SK-MEL-5 (cell line): ENCODE data around the gene GFOD2. TPM values are rescaled to one million over a fixed set of nuclear protein-coding genes. Genes with fewer than 3 reads are reported as not detected.

Experiments
- DNase-seq: peaks from one replicate; pipeline ENCODE4 v3.0.0-alpha.2; 2016; ENCODE audit warnings: low read depth, low spot score
- in situ Hi-C: cut with HindIII; loops from 2 replicates; pipeline ENCODE4 v1.10.0; 2016; ENCODE audit warnings: low sequenced_read_pairs, high pct_unique_total_duplicates, low pct_unique_long_range_greater_than_20kb
- total RNA-seq: library from RNA; depleted of rRNA; stranded (reverse); fragments of >200 nt; shearing (Covaris generic); gene quantifications from 2 replicates; pipeline ENCODE4 v1.2.3, GENCODE V29; 2014

GFOD2 gene
- total RNA-seq, 1 experiment from 2014 or later = 10.5 TPM

DNA sequence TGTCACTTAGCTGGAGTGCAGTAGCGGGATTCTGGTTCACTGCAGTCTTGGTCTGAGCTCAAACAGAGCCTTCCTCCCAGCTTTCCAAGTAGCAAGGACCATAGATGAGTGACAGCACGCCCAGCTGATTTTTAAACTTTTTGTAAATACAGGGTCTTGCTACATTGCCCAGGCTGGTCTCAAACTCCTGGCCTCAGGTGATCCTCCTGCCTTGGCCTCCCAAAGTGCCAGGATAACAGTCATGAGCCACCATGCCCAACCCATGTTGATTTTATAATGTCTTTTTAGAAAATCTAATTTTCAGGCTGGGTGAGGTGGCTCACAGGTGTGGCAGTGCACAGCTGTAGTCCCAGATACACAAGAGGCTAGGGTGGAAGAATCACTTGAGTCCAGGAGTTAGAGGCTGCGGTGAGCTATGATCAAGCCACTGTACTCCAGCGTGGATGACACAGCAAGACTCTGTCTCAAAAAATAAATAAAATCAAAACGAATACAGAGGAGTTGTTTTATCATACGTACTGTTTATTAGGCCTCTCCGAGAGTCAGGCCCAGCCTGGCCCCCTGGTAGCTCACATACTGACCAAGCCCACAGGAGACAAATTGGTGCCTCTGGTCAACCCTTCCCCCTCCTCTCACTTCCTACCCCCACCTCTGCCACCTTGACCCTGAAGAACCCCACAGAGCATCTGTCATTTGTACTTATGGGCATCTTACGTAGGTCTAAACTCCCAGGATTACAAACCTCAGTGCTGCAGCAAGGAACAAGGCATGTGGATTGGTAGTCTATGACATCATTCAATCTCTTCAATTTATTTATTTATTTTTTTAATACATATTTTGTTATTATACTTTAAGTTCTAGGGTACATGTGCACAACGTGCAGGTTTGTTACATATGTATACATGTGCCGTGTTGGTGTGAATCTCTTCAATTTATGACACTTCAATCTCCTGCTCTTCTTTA lies 38.9 kb downstream of the GFOD2 start:
- no peak for DNase-seq
- in situ Hi-C loops = no loop called here

DNA sequence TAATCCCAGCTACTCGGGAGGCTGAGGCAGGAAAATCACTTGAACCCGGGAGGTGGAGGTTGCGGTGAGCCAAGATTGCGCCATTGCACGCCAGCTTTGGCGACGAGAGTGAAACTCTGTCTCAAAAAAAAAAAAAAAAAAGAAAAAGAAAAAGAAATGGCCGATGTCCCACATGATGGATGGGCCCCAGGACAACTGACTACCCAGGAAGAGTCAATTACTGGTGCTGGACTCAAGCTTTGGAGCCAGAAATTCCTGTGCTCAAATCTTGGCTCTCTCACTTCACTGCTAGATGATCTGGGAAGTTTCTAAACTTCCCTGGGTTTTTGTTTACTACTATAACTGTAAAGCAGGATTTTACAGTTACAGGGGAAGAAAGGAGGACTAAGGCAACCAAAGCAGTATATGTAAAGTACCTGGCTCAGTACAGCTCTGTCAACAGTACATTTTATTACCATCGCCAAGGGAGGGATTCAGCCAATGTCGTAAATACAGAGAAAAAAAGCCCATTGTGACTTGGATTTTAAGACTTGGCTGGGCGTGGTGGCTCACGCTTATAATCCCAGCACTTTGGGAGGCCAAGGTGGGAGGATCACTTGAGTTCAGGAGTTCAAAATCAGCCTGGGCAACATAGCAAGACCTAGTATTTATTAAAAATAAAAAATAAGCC lies 40.6 kb downstream of the GFOD2 start:
- DNase-seq = no peak
- in situ Hi-C loops = no loop called here

DNA sequence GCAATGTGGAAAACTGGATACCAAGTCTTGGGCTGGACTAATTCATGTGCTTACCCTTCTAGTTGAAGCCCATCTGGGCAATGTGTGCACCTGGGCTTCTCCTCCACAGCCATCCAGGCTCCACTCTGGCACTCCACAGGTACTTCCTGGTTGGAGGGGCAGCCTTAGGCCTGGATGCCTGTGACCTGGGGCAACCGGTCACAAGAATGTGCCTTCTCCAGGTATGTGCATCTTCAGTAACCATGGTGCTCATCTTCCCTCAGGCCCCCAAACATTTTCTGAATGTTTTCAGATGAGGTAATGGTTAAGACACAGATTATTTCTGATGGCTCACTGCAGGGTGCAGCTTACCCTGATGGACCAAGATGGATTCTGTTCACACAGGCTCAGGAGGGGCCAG lies 41.4 kb downstream of the GFOD2 start:
- in situ Hi-C loops = no loop called here
- DNase-seq = no peak

DNA sequence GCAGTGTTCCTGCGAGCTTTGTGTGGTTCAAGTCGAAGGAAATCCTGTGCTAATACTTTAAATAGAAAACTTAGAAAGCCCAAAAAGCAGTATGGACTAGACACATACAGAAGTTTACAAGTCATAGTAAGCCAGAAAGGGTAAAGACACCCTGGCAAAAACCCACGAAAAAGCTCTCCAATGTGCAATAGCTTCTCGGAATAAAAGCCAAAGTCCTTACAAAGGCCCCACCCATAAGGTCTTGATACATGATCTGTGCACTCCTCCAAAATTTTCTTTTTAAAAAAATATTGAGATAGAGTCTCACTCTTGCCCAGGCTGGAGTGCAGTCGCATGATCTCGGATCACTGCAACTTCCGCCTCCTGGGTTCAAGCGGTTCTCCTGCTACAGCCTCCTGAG lies 42.2 kb downstream of the GFOD2 start:
- in situ Hi-C loops = no loop called here

DNA sequence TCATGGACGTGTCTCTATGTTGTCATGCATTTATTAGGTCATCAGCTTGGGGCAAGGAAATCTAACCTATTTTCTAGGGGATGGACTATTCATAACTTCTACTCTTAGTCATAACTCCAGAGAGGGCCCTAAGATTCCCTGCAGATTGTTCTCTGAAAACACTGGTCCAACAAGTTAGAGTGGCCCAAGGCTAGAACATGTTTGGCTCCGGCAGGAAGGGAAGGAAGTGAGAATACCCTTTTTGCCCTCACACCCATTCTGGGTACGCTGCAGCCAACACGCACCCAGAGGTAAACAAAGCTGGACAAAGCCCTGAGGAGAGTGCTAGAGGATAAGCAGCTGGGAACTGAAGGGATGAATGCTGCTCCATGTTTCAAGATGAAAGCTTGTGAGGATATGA lies 42.6 kb downstream of the GFOD2 start:
- in situ Hi-C loops = no loop called here
- DNase-seq = no peak

More for the DNA sequence above, 42.2 kb downstream of the GFOD2 start:
- no peak for DNase-seq

- in situ Hi-C loops = no loop called here
- DNase-seq = no peak
Observed at GRCh38 chr16:67675999-67676398, 43.1 kb downstream of the GFOD2 start.

DNA sequence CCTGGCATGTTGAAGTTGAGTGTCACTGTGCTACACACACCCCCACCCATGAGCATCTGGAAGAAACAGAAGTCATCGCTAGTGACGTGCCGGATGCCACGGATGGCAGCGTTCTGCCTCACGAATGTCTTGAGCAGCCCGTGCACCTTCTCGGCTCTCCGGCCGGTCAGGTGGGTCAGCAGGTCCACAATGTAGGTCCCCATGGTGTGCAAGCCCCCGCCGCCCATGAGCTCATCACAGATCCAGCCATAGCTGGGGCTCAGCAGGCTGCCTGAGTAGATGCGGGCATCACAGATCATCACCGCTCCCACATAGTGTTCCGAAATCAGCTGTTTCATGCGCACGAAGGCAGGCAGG lies 43.6 kb downstream of the GFOD2 start:
- DNase-seq = no peak
- in situ Hi-C loops = no loop called here

GRCh38 chr16:67674851-67675578 lies 44.1 kb downstream of the GFOD2 start:
- DNase-seq = no peak
- in situ Hi-C loops = no loop called here

DNA sequence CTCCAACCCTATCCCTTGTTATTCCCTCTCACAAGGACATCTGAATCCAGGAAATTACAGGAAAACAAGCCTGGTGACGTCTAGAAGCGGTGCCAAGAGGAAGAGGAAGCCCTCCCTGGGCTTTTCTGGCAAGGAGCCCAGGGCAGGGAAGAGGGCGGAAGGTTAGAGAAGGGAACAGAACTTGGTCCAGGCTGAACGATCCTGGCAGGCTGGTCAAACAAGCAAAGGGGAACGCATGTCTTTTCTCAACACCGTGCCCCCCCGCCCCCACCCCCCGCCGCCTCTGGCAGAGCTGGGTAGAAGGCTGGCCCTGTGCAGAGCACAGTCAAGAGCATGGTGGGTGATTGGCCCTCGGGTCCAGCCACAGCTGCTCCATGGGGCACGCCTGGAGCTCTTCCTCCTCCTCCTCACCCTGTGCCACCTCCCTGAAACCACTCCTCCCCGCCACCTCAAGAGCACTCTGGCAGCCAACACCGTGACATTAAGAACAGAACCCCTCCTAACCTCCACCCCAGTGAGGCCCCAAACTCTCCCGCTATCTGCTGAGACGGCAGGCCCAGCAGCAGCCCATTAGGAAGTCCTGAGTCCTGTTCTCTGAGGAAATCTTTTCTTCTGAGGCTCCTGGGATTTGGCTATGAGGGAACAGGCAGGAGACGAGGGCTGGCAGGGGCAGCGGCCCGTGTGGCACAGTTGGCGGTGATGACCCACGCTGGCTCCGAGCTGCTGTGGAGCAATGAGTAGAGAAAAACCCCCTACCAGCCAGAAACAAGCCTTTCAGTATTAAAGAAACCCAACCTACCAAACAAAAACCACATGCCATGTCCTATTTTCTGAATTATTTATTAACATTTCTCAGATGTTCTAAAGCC lies 45.2 kb downstream of the GFOD2 start:
- in situ Hi-C loops = no loop called here
- DNase-seq = peak; percentile 27

GRCh38 chr16:67672739-67673662 lies 46.1 kb downstream of the GFOD2 start:
- in situ Hi-C loops = no loop called here
- peak; percentile 76 for DNase-seq

- in situ Hi-C loops = no loop called here
- DNase-seq = no peak
Observed at GRCh38 chr16:67672306-67672705, 46.8 kb downstream of the GFOD2 start.

DNA sequence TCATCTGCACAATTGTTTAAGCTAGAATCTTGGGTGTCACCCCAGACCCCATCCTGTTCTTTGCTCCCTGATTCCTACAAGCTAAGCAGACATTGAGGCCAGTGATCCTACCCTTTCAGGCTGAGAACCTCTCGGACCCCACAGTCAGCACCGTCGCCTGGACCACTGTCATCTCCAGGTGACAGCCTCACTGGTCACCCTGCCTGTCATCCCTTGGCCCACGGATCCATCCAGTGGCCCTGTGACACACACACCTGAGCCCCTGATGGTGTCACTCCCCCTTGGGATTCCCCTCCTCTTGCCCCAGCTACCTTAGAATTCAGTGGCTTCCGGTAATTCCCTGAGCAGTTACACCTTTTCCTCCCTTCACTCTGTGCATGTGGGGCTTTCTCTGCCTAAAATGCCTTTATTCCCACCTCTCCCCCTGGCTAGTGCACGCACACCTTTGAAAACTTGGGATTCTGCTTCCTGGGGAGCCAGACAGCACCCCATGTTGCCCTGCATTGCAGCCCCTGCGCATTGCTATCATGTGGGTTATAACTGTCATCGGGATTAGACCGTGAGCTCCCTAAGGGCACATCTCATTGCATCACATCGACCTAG lies 49.5 kb downstream of the GFOD2 start:
- in situ Hi-C loops = no loop called here
- no peak for DNase-seq

DNA sequence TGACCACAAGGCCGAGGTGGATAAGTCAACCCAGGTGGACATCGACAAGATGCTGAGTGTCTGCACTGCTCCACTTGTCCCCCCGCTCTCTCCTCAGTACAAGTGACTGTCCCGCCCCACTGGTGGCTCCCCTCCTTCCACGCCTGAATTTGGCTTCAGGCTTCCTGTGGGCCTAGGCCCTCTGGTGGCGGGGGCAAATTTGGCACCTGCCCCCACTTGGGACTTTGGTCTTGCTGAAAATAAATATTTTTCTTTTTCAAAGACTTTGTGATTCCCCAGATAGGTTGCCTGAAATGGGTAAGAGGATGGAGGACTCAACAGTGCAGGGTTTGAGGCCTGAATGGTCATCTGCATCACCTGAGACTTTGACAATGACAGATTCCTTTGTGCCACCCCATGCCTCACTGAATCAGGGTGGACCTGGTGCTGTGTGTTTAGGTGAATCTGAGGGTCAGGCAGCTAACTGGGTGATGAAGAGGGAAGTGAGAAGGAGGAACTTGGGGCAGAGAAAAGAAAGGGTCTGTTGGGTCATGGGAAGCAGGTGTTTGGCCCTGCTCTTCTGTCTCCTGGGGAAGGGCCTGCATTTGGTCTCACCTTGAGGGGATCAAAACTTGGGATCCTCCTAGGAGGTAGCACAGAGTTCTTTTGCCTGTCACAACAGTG lies 50.5 kb downstream of the GFOD2 start:
- DNase-seq = no peak
- in situ Hi-C loops = no loop called here

DNA sequence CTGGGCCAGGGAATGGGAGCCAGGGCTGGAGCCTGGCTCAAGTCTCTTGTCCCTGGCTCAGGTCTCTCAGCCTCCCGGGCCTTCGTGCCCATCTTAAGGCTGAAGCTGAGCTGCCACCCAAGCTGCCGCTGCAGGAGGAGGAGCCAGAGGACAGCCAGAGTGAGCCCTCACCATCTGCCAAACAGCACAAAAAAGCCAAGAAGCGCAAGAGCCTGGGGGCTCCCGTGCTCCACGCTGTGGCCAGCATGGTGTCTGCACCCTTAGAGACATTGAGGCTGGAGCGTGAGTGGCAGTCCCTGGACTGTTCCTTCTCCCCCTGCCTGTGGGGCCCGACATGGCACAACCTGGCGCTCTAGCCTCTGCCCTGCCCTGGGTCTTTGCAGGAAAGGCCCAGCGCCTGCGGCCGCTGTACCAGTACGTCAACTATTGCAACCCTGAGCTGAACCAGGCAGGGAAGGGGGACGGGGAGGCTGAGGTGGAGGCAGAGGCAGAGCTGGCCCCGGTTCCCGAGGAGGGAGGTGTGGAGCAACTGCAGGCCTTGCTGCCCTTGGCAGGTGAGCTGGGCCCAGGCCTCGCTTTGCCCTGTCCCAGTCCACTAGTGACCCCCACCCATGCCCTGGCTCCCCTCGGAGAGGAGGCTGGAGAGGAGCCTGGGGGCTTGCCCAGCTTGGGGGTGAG lies 51.2 kb downstream of the GFOD2 start:
- in situ Hi-C loops = no loop called here

DNA sequence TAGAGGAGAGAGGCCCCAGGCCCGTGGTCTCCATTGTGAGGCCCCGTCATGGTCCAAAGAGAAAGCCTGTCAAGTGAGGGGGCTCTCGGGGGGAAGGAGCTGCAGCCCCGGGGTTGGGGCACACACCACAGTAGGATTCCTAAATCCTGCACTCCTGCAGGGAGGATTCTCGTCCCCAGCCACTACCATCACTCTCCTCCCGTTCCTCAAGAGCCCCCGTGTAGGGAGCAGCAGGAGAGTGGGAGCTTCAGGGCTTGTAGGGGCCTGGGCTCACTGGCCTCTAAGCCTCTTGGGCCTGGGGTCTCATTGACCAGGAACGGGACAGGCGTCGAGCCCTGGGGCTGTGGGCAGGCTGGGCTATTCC lies 51.7 kb downstream of the GFOD2 start:
- DNase-seq = no peak
- in situ Hi-C loops = no loop called here

More for the DNA sequence above, 51.2 kb downstream of the GFOD2 start:
- peak; percentile 92 for DNase-seq
